Neuron (in vitro differentiated cells): ENCODE measurements around the gene METRNL.
"Not testable (repeated sequence)": the region's sequence is repeated elsewhere in the genome, so short reads cannot be mapped to it uniquely, and the experiment has no call there.

Source experiments
- H2AFZ ChIP-seq: one replicate; pipeline ENCODE4 v1.6.1; 2013; ENCODE audit warnings: low read depth, mild to moderate bottlenecking, inconsistent platforms, low read length, moderate library complexity
- H3K27me3 ChIP-seq: one replicate; pipeline ENCODE4 v1.6.1; 2013; ENCODE audit warnings: low read length; ENCODE audit not compliant: insufficient read depth
- H3K36me3 ChIP-seq: one replicate; pipeline ENCODE4 v1.6.1; 2013; ENCODE audit warnings: low read length; ENCODE audit not compliant: insufficient read depth
- H3K4me1 ChIP-seq: one replicate; pipeline ENCODE4 v1.6.1; 2013; ENCODE audit warnings: low read length; ENCODE audit not compliant: insufficient read depth
- H3K4me3 ChIP-seq: 2 replicates; pipeline ENCODE4 v1.5.1; 2013; ENCODE audit warnings: mild to moderate bottlenecking, low read length, moderate library complexity
- H3K9me3 ChIP-seq: one replicate; pipeline ENCODE4 v1.6.1; 2013; ENCODE audit warnings: low read length

Gene METRNL

GRCh38 chr17:83139541-83140248 is 60.3 kb downstream of the METRNL start:
- not testable (repeated sequence) for H2AFZ ChIP-seq, H3K4me3 ChIP-seq, H3K36me3 ChIP-seq, H3K4me1 ChIP-seq, H3K9me3 ChIP-seq, H3K27me3 ChIP-seq

GRCh38 chr17:83140249-83140566 is 60.8 kb downstream of the METRNL start:
- not testable (repeated sequence) for H3K4me1 ChIP-seq, H2AFZ ChIP-seq, H3K36me3 ChIP-seq, H3K27me3 ChIP-seq, H3K9me3 ChIP-seq, H3K4me3 ChIP-seq

- Histone ChIP-seq H2AFZ (no peak overlapping the region), H3K4me1 (no peaks in the 10 kb centered on the region), H3K27me3 (no peaks in the 10 kb centered on the region), H3K36me3 (no peaks in the 10 kb centered on the region), H3K4me3 (no peak overlapping the region), H3K9me3 (peaks cover 5% of the 10 kb centered on the region)
These were observed 63.2 kb downstream of the METRNL start for GRCh38 chr17:83142619-83143018.

- H2AFZ ChIP-seq: no peak overlapping the region
- H3K36me3 ChIP-seq: no peaks in the 10 kb centered on the region
- no peaks in the 10 kb centered on the region for H3K27me3 ChIP-seq
- peaks cover 8% of the 10 kb centered on the region for H3K9me3 ChIP-seq
- H3K4me1 ChIP-seq: no peaks in the 10 kb centered on the region
- no peak overlapping the region for H3K4me3 ChIP-seq
These were observed 64.4 kb downstream of the METRNL start for GRCh38 chr17:83143817-83144231.
